Gastroesophageal sphincter (tissue), 3 donors: Measurements from ENCODE around the gene PIGZ.

ENCODE experiments used
- EP300 ChIP-seq: sonication (generic); formaldehyde crosslinking; IDR thresholded peaks from one replicate; pipeline ENCODE4 v1.6.1; 2017; ENCODE audit warnings: antibody characterized with exemption, mild to moderate bottlenecking
- POLR2A ChIP-seq, 2 donors: fragments of 450-650 bp; IDR thresholded peaks; one replicate each; pipeline ENCODE4 v1.6.1; 2017; ENCODE audit warnings: antibody characterized with exemption in 2 of 2, mild to moderate bottlenecking in 2 of 2, moderate library complexity in 1 of 2
- POLR2AphosphoS5 ChIP-seq: sonication (generic); formaldehyde crosslinking; IDR thresholded peaks from one replicate; pipeline ENCODE4 v1.6.1; 2017; ENCODE audit warnings: antibody characterized with exemption
- TF ChIP-seq, protein P1 (sequence below), 4 experiments: fragments of 200-600 bp in 2 of 4; fragments of 450-650 bp in 2 of 4; sonication (generic) in 1 of 4; IDR thresholded peaks; one replicate each; pipeline ENCODE4 v1.5.1; 2017 to 2019; ENCODE audit warnings: antibody characterized with exemption in 4 of 4, mild to moderate bottlenecking in 2 of 4, moderate library complexity in 2 of 4

DNA sequence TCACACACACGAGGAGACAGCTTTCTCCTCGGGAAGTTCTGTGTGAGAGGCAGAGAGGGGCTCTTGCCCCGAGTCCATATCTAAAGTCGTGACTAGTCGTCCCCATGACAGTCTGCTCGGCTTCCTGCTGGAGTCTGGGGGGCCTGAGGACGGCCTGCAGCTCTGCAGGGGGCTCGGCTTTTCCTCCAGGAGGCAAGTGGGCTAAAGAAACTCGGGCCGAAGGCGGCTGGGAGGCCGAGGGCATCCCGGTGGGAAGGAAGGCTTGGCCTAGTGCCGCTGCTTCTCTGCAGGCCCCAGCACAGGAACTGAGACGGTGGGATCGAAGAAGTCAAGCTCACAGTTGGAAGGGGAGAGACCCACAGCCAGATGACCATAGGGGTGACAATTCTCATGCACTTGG lies 25.4 kb upstream of the PIGZ start:
- TF ChIP-seq, protein P1, sequence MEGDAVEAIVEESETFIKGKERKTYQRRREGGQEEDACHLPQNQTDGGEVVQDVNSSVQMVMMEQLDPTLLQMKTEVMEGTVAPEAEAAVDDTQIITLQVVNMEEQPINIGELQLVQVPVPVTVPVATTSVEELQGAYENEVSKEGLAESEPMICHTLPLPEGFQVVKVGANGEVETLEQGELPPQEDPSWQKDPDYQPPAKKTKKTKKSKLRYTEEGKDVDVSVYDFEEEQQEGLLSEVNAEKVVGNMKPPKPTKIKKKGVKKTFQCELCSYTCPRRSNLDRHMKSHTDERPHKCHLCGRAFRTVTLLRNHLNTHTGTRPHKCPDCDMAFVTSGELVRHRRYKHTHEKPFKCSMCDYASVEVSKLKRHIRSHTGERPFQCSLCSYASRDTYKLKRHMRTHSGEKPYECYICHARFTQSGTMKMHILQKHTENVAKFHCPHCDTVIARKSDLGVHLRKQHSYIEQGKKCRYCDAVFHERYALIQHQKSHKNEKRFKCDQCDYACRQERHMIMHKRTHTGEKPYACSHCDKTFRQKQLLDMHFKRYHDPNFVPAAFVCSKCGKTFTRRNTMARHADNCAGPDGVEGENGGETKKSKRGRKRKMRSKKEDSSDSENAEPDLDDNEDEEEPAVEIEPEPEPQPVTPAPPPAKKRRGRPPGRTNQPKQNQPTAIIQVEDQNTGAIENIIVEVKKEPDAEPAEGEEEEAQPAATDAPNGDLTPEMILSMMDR (IDR thresholded peaks at IDR 0.05), result no peak
- no peak for TF ChIP-seq EP300
- TF ChIP-seq POLR2AphosphoS5, result no peak
- TF ChIP-seq POLR2A (IDR thresholded peaks at IDR 0.05), result no peak
